Skin of body (tissue), 2 donors: ENCODE data around the gene TIMP2. TPM values are rescaled to one million over a fixed set of nuclear protein-coding genes. Genes with fewer than 3 reads are reported as not detected.
"Not testable (repeated sequence)": the region's sequence is repeated elsewhere in the genome, so short reads cannot be mapped to it uniquely, and the experiment has no call there.

Source experiments
- DNase-seq: peaks from one replicate; lab custom pipeline; 2025; lab: John Stamatoyannopoulos, UW
- total RNA-seq: library from RNA; depleted of rRNA; stranded (reverse); fragments of >200 nt; gene quantifications from one replicate; pipeline ENCODE4 v1.2.3, GENCODE V29; 2014

The TIMP2 gene, protein sequence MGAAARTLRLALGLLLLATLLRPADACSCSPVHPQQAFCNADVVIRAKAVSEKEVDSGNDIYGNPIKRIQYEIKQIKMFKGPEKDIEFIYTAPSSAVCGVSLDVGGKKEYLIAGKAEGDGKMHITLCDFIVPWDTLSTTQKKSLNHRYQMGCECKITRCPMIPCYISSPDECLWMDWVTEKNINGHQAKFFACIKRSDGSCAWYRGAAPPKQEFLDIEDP
- total RNA-seq, result 101 TPM

DNA sequence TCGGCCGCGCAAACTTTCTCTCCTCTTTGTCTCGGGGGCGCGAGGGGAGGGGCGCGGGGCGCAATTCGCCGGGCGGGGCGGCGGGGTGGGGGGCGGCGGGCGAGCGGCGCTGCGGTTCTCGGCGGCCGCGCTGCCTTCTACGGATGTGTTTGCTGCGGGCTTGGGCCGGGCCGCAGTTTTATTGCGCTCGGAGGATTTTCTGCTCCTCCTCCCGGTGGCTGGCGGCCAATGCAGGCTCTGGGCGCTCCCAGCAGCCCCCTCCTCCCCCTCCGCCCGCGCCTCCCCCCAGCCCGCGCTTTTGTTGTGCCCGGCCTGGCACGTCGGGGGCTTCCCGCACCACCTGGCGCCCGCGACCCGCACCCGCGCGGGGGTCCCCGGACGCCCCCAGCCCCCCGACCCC, at the start of gene TIMP2:
Gene TIMP2 (minus strand): TSS at position 154 of the 400 bp plus-strand sequence. CDS start 299 bp downstream, outside the sequence.
- peak; percentile 83 for DNase-seq

DNA sequence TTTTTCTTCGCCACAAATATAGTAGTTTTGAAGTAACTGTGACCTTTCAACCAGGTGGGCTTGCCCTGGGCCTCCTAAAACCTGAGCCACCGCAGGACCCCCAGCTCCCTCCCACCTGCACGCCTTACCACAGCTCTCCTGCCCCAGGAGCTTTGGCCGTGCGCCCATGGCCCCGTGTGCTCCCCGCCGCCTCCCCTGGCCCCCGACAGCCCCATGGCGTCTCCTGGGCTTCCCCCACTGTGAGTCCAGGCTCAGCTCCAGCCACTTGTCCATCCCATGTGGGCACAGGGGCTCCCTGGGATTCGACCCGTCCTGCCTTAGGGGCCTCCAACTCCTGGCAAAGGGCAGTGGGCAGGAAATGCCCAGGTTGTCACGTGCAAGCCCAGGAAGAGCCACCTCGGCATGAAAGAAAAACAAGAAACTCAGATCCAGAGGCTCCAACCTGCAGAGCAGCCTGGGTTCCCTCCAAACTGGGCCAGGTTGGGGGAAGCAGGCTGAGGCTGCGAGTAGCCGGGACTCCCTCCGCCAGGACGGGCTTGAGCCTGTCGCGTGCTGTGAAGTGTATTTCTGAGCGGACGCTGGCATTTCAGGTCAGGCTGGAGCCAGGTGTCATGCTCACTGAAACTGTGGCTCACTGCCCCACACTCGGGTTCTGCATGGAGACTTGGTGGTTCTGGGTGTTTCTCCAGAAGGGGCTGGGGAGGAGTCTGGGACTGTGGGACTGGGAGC, 48.8 kb upstream of the TIMP2 start:
- DNase-seq, result no peak

- no peak for DNase-seq
Measured at GRCh38 chr17:78973196-78973595, 48.0 kb upstream of the TIMP2 start.

DNA sequence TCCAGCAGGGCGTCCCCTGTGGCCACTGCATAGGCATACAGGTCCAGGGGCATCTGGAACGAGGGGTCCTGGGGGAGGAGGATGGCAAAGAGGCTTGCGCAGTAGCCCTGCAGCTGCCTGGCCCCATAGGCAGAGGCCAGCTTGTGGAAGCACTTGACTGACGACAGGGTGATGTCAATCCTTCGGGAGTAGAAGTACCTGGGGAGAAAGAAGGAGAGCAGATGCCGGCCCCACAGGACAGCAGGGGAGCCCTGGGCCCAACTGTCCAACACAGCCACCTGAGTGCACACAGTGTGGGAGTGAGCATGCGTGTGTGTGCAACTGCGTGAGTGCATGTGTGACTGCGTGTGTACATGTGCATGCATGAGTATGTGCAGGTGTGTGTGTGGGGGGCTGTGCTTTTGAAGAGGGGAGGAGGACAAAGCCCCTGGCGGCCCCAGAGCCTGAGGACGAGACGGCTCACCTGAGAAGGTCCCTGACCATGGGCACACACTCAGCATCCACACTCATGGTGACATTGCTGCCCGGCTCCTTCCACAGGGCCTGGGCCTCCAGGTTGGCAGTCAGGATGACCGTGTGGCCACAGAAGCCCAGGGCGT, 47.4 kb upstream of the TIMP2 start:
- no peak for DNase-seq

DNA sequence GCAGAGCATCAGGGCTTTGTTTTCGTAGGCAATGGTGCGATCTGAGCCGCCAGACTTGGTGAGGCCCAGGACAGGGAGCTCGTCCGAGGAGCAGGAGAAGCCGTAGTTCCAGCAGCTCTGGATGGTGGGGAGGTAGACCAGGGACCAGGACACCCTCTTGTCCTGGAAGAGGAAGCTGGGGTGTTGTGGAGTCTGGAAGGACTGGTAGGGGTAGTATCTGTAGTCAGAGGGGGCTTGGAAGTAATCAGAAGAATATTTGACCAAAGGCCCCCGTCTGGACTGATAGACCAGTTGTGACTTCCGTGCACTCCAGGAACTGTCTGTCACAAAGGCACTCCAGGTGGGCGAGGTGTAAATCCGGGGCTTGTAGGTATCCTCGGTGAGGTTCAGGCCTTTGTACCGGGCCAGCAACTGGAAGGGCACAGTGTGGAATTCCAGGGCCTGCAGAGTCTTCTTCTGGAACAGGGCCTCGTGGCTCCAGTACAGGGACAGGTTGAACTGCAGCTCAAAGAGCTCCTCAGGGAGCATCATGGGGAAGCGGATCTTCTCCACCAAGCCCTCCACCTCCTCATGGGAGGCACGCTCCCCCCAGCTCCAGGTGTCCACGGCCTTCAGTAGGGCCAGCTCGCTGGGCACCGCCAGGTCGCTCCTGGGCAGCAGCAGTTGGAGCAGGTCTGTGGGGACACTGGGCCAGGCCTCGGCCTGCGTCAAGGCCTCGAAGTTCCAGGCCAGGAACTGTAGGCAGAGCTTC, 46.7 kb upstream of the TIMP2 start:
- no peak for DNase-seq

DNA sequence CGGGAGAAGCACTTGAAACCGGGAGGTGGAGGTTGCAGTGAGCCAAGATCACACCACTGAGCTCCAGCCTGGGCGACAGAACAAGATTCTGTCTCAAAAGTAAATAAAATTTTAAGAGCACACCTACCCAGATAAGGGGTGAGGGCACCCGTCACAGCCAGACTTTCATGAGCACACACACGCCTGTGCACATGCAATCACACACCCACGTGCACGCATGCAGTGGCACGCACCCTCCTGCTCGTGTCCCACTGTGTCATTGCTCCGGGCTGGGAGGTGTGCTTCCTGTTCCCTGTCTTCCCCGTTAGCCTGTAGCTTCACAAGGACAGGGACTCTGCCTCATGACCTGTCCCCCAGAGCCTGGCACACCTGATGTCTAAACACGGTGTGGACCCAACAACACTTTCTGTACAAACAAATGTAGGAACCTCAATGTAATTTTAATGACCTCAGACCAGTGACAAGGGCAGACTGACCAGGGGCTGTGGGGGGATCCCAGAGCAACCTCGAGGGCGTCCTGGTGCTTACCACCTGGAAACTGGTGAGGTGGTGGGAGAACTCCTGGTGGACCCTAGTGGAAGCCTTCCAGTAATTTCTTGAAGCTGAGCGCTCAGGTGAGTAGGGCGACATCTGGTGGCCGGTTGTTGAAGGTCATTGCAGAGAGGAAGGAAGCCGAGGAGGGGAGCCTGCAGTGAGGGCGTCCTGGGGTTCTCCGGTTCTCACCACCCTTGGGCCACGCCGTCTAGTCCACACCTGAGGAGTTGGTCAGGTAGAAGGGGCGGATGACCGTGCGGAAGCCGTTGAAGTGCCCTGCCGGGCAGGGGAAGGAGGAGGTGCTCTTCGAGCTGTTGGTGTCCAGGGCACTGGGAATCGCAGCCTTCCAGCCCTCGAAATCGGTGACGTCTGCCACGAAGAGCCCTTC, 45.9 kb upstream of the TIMP2 start:
- DNase-seq, result no peak

- no peak for DNase-seq
Measured at GRCh38 chr17:78969865-78970264, 44.7 kb upstream of the TIMP2 start.

DNA sequence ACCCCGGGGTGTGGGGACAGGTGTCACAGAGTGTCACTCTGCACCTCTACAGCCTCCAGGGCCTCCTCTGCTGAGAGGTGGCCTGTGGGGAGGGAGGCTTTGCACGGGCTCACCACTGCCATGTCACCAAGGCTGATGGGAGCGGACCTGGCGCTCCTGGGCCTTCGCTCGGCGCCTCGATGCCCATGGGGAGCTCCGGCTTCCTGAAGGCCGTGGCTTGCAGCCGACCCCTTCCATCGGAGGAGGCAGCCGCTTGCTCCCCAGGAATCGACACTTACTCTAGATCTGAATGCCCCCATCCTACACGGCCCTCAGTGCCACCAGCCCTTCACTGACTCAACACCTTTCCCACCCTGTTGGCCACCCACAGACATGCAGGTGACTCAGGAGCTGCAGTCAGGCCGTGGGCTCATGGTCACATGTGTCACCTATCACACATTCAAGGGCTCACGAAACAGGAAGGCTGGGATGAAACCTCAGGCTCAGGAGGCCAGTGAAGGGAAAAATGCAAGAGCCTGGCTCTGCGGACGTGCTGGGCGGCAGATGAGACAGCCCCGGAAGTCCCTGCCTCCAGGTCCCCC, 42.7 kb upstream of the TIMP2 start:
- no peak for DNase-seq

DNA sequence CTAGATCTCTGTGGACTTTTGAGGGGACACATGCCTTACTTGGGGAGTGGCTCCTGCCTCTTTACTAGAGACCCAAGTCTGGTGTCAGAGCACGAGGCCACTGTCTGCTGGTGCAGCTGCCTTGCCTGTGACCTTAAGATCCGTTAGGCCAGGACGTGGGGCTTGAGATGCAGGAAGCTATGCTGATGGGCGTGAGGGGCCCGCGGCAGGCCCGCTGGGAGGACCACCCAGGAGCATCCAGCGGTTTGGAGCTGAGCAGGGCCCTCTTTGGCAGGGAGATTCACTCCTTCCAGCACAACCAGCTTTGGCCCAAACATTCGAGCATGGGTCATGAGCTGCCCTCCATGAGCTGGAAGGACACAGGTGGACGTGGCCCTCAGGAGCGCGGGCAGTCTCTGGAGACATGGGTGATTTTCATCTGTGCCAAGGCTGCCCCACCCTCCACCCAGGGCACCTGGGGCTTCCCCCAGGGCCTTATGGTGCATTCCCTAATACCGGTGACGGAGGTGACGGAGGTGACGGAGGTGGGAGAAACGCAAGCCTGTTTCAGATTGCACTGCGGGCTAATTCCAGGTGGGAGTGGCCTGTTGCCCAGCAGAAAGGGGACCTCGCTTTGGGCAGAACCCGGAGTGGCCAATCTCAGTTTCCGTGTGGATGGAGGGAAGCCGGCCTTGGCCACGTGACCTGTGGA, 41.9 kb upstream of the TIMP2 start:
- no peak for DNase-seq

DNA sequence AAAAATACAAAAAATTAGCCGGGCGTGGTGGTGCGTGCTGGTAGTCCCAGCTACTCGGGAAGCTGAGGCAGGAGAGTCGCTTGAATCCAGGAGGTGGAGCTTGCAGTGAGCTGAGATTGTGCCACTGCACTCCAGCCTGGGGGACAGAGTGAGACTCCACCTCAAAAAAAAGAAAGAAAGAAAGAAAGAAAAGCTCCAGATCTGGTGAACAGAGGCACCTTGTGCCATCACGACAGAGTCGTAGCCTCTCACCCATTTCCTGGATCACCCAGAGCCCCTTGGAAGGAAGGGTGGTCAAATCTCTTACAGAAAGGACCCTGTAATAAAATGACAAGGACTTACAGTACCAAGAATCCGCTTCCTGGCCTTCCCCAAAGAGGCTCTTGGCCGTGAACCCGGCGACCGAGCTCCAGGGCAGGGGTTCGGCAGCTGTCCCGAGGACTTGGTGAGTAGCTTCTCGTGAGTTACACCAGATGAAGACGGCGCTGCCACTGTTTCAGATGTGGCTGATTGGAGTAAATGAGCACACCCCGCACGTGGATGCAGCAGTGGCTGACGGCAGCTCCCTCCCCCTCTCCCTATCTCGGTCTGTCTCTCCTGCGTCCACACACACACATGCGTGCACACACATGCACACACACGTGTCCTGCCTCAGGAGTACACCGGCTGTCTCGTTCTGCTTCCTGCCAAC, 41.1 kb upstream of the TIMP2 start:
- no peak for DNase-seq

DNA sequence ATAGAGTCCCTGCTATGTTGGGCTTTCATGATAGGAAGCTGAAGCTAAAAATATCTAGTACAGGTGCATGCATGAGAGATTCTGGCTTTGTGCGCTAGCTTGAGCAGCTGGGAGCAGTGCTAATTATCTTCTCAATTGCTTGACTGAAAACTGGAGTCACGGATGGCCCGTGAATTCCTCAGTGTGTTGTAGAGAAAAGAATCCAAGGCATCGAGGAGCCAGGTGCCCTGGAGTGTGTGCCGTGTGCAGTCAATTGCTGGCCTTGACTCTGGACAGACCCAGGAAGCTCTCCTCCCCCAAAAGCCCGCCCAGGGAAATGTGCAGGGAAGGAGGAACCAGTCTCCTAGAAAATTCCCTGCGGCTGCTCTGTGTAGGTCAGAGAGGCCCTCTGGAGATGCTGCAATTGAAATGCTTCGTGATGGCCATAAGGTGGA, 40.3 kb upstream of the TIMP2 start:
- DNase-seq, result no peak

- no peak for DNase-seq
Measured at GRCh38 chr17:78963378-78963777, 38.2 kb upstream of the TIMP2 start.

DNA sequence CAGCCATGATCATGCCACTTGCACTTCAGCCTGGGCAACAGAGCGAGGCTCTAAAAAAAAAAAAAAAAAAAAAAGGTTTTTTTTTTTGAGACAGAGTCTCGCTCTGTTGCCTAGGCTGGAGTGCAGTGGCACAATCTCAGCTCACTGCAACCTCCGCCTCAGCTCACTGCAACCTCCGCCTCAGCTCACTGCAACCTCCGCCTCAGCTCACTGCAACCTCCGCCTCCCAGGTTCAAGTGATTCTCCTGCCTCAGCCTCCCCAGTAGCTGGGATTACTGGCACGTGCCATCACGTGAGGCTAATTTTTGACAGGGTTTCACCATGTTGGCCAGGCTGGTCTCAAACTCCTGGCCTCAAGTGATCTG, 37.8 kb upstream of the TIMP2 start:
- DNase-seq, result not testable (repeated sequence)

DNA sequence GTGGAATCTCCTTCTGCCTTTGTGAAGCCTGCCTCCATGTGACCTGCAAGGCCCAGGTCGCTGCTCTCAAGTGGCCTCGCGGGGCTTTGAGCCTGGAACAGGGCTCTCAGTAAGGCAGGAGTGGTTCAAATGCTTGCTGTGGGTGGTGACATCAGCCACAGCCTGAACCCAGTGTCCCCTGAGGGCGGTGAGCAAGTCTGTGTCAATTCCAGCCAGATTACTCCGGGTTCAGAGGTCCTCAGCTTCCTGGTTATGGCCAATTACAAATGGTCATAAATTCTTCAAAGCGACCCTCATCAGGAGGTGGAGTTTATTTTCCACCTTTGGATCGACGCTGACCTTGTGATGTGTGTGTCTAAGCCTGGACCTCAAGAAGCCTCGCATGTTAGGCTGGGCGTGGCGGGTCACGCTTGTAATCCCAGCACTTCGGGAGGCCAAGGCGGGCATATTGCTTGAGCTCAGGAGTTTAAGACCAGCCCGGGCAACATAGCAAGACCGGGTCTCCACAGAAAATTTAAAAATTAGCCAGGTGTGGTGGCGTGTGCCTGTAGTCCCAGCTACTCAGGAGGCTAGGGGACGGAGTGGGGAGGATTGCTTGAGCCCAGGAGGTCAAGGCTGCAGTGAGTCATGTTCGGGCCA, 37.3 kb upstream of the TIMP2 start:
- DNase-seq, result no peak

DNA sequence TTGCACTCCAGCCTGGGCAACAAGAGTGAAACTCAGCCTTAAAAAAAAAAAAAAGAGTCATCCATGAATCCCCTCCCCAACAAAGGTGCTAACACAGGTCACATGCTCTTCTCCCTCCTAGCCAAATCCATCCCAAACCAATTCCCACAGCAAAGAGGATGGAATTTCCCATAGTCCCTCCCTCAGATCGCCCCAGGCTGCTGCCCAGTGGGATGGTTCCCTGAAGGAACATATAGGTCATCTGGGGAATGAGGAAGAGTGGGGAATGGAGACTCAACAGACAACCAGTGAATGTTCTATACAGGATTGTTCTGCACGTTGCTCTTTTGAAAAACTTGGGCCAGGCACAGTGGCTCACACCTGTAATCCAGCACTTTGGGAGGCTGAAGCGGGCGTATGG, 36.4 kb upstream of the TIMP2 start:
- no peak for DNase-seq

GRCh38 chr17:78960928-78961327, 35.7 kb upstream of the TIMP2 start:
- no peak for DNase-seq

DNA sequence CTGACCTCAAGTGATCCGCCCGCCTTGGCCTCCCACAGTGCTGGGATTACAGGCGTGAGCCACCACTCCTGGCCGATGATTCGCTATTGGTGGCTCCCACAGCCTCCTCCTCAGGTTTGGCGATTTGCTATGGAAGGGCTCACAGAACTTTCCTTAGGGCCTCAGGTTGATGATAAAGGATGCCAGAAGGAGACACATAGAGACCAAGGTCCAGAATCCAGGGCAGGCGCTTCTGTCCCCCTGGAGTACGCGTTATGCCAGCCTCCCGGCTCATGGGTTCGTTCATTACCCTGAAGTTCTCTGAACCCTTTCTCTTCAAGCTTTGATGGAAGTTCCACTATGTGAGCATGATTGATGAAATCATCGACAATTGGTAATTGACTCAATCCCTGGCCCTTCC, 34.6 kb upstream of the TIMP2 start:
- DNase-seq, result no peak

GRCh38 chr17:78958641-78959127, 33.5 kb upstream of the TIMP2 start:
- DNase-seq, result no peak

DNA sequence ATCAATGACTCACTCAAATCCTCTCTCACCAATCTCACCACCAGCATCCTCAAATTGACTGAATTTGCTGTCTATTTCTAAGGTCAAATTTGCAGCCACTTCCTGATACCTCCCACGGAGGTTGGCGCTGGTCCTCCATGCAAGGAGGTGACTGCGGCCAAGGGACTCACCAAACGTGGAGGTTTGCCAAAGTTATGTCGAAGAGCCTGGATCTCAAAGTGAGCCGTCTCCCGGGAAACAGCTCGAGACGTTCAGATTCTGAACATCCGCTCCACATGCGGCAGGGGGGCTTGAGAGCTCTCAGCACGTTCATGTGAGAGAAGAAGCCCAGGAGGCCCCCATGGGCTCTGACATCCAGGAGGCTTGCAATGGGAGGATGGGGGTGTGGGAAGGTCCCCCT, 31.9 kb upstream of the TIMP2 start:
- DNase-seq, result no peak
